ENCODE results near the gene PALM3.
A peak's percentile ranks its signal among the peaks of the same experiment; 100 is the strongest.
"Not testable (repeated sequence)": the region's sequence is repeated elsewhere in the genome, so short reads cannot be mapped to it uniquely, and the experiment has no call there.

PALM3 gene

GRCh38 chr19:14058182-14059092 is 3.4 kb downstream of the PALM3 start:
- no peak for DNase-seq (ENCODE audit: low spot score)

- no peak for DNase-seq (ENCODE audit: low spot score)
Observed at GRCh38 chr19:14056741-14057356, 5.0 kb downstream of the PALM3 start.

GRCh38 chr19:14056069-14056666 is 5.7 kb downstream of the PALM3 start:
- DNase-seq (ENCODE audit: low spot score) = no peak

GRCh38 chr19:14055396-14055795 is 6.5 kb downstream of the PALM3 start:
- no peak for DNase-seq (ENCODE audit: low spot score)

GRCh38 chr19:14054721-14055120 is 7.2 kb downstream of the PALM3 start:
- no peak for DNase-seq (ENCODE audit: low spot score)

GRCh38 chr19:14054099-14054498 is 7.8 kb downstream of the PALM3 start:
- no peak for DNase-seq (ENCODE audit: low spot score)

- no peak for DNase-seq (ENCODE audit: low spot score)
Observed at GRCh38 chr19:14053500-14053899, 8.4 kb downstream of the PALM3 start.

- no peak for DNase-seq (ENCODE audit: low spot score)
Observed at GRCh38 chr19:14053032-14053431, 8.8 kb downstream of the PALM3 start.

- no peak for DNase-seq (ENCODE audit: low spot score)
Observed at GRCh38 chr19:14052470-14052869, 9.4 kb downstream of the PALM3 start.

- no peak for DNase-seq (ENCODE audit: low spot score)
Observed at GRCh38 chr19:14051980-14052379, 9.9 kb downstream of the PALM3 start.

GRCh38 chr19:14050961-14051360 is 10.9 kb downstream of the PALM3 start:
- not testable (repeated sequence) for DNase-seq (ENCODE audit: low spot score)

GRCh38 chr19:14050512-14050911 is 11.4 kb downstream of the PALM3 start:
- DNase-seq (ENCODE audit: low spot score) = no peak

GRCh38 chr19:14048443-14049153 is 13.3 kb downstream of the PALM3 start:
- DNase-seq (ENCODE audit: low spot score) = peak; percentile 87

- DNase-seq (ENCODE audit: low spot score) = not testable (repeated sequence)
Observed at GRCh38 chr19:14047866-14048265, 14.0 kb downstream of the PALM3 start.

- DNase-seq (ENCODE audit: low spot score) = not testable (repeated sequence)
Observed at GRCh38 chr19:14042659-14043608, 18.9 kb downstream of the PALM3 start.

- DNase-seq (ENCODE audit: low spot score) = no peak
Observed at GRCh38 chr19:14039181-14039580, 22.7 kb downstream of the PALM3 start.

- DNase-seq (ENCODE audit: low spot score) = no peak
Observed at GRCh38 chr19:14035706-14036105, 26.2 kb downstream of the PALM3 start.

- DNase-seq (ENCODE audit: low spot score) = not testable (repeated sequence)
Observed at GRCh38 chr19:14035159-14035558, 26.7 kb downstream of the PALM3 start.

GRCh38 chr19:14033946-14034345 is 27.9 kb downstream of the PALM3 start:
- DNase-seq (ENCODE audit: low spot score) = no peak

- peak; percentile 80 for DNase-seq (ENCODE audit: low spot score)
Observed at GRCh38 chr19:14031719-14032480, 30.0 kb downstream of the PALM3 start, which contains the start of gene IL27RA. Gene IL27RA, plus strand, starts transcription at chr19:14031762. Its CDS starts 111 bp downstream, at chr19:14031873.
